GM12878 (cell line): ENCODE results near the gene INO80E. TPM values are rescaled to one million over a fixed set of nuclear protein-coding genes. Genes with fewer than 3 reads are reported as not detected.

ENCODE experiments used
- ATAC-seq: fragments of 200-7000 bp; cut with Tn5 transposase; 3 replicates; pipeline ENCODE4 v1.9.1; 2020; ENCODE audit warnings: mild to moderate bottlenecking, moderate library complexity
- BruUV-seq: library from RNA; stranded (reverse); fragments of 400-500 nt; replicated peaks from 2 replicates; lab custom pipeline; 2021; lab: Mats Ljungman, UMichigan
- CTCF ChIA-PET: fragments of 300-600 bp; sonication (Branson Sonifier 250); formaldehyde crosslinking; extraction: SDS; loops from one replicate; lab custom pipeline; 2021; ENCODE audit warnings: inconsistent platforms; lab: Yijun Ruan, JAX
- POLR2A ChIA-PET: fragments of 350-600 bp; formaldehyde crosslinking; extraction: SDS; loops from one replicate; lab custom pipeline; 2021; ENCODE audit warnings: inconsistent platforms; lab: Charles Lee
- RAD21 ChIA-PET: fragments of 300-600 bp; sonication (Branson Sonifier 250); formaldehyde crosslinking; loops from one replicate; lab custom pipeline; 2023; ENCODE audit warnings: antibody characterized with exemption; ENCODE audit not compliant: unreplicated experiment; lab: Charles Lee
- SMC1A ChIA-PET: fragments of 300-600 bp; sonication (Branson Sonifier 250); formaldehyde crosslinking; loops from one replicate; lab custom pipeline; 2023; ENCODE audit not compliant: unreplicated experiment, uncharacterized antibody; lab: Charles Lee
- DNase-seq: peaks from one replicate; pipeline ENCODE4 v3.0.0-alpha.2; 2011; ENCODE audit warnings: low read depth, low spot score
- FAIRE-seq: peaks from 3 replicates; lab custom pipeline; 2011; peaks lifted over from hg19 to GRCh38; lab: Jason Lieb, UNC
- H2AFZ ChIP-seq: 2 replicates; pipeline ENCODE4 v1.6.0; 2011; ENCODE audit warnings: low read depth, low read length, control low read depth; ENCODE audit not compliant: control insufficient read depth
- H3K27ac ChIP-seq: 2 replicates; pipeline ENCODE4 v1.5.1; 2011; ENCODE audit warnings: control low read depth; ENCODE audit not compliant: control insufficient read depth, insufficient read depth
- H3K27me3 ChIP-seq, 2 experiments: replicated peaks in 1 of 2; 2 replicates each; pipeline versions ENCODE4 v1.6.0 to v1.6.1; 2011; ENCODE audit warnings: low read length in 1 of 2; ENCODE audit not compliant: control insufficient read depth in 2 of 2, insufficient read depth in 2 of 2
- H3K36me3 ChIP-seq, 2 experiments: 2 replicates each; pipeline ENCODE4 v1.5.1; 2011; ENCODE audit warnings: low read length in 1 of 2; ENCODE audit not compliant: control insufficient read depth in 2 of 2, insufficient read depth in 2 of 2
- H3K4me1 ChIP-seq: 2 replicates; pipeline ENCODE4 v1.6.1; 2011; ENCODE audit warnings: mild to moderate bottlenecking, low read length, moderate library complexity, mixed read lengths; ENCODE audit not compliant: control insufficient read depth, insufficient read depth
- H3K4me2 ChIP-seq: 2 replicates; pipeline ENCODE4 v1.6.0; 2011; ENCODE audit warnings: control low read depth; ENCODE audit not compliant: control insufficient read depth, insufficient read depth
- H3K4me3 ChIP-seq: fragments of 200-600 bp; sonication (generic); 2 replicates; pipeline ENCODE4 v1.5.1; 2016
- H3K79me2 ChIP-seq: 2 replicates; pipeline ENCODE4 v1.6.0; 2011; ENCODE audit warnings: low read length; ENCODE audit not compliant: control insufficient read depth, insufficient read depth
- H3K9ac ChIP-seq: 2 replicates; pipeline ENCODE4 v1.8.0; 2011; ENCODE audit warnings: low read length, control low read depth, mixed read lengths; ENCODE audit not compliant: control insufficient read depth, insufficient read depth
- H3K9me3 ChIP-seq: replicated peaks from 3 replicates; pipeline ENCODE4 v1.5.1; 2011; ENCODE audit warnings: mild to moderate bottlenecking, low read length; ENCODE audit not compliant: control insufficient read depth, insufficient read depth
- H4K20me1 ChIP-seq: 2 replicates; pipeline ENCODE4 v1.6.0; 2011; ENCODE audit not compliant: control insufficient read depth, insufficient read depth
- ASH2L ChIP-seq: fragments of 300-600, 200-600 bp; sonication (generic); IDR thresholded peaks from 2 replicates; pipeline ENCODE4 v1.6.1; 2017; ENCODE audit warnings: low read depth, mild to moderate bottlenecking, borderline replicate concordance
- BACH1 ChIP-seq: fragments of 450-650 bp; IDR thresholded peaks from 2 replicates; pipeline ENCODE4 v1.6.1; 2017; ENCODE audit warnings: mild to moderate bottlenecking, borderline replicate concordance
- BHLHE40 ChIP-seq, 2 experiments: fragments of 450-650 bp in 1 of 2; IDR thresholded peaks; 2 replicates each; pipeline ENCODE4 v1.6.1; 2011 to 2017; ENCODE audit warnings: low read depth in 2 of 2, borderline replicate concordance in 1 of 2, improper control_type of control experiment in 1 of 2, low read length in 1 of 2, mild to moderate bottlenecking in 1 of 2
- ETV6 ChIP-seq, 2 experiments: fragments of 450-650 bp in 1 of 2; IDR thresholded peaks in 1 of 2; conservative IDR thresholded peaks in 1 of 2; 2 replicates each; pipeline ENCODE4 v1.6.1; 2014; ENCODE audit warnings: antibody characterized with exemption in 1 of 2, borderline replicate concordance in 1 of 2, low read depth in 1 of 2, mild to moderate bottlenecking in 1 of 2, moderate library complexity in 1 of 2
- HDAC6 ChIP-seq: fragments of 200-600 bp; sonication (generic); IDR thresholded peaks from one replicate; pipeline ENCODE4 v1.8.0; 2017; ENCODE audit warnings: antibody characterized with exemption; ENCODE audit not compliant: unreplicated experiment
- IRF4 ChIP-seq: IDR thresholded peaks from 2 replicates; pipeline ENCODE4 v1.6.1; 2011; ENCODE audit warnings: low read depth, low read length
- JUNB ChIP-seq: IDR thresholded peaks from 2 replicates; pipeline ENCODE4 v1.6.1; 2016; ENCODE audit warnings: antibody characterized with exemption, mild to moderate bottlenecking
- LARP7 ChIP-seq: fragments of 450-650 bp; IDR thresholded peaks from 2 replicates; pipeline ENCODE4 v1.6.1; 2017; ENCODE audit warnings: mild to moderate bottlenecking
- NFYA ChIP-seq: IDR thresholded peaks from 2 replicates; pipeline ENCODE4 v1.6.1; 2011; ENCODE audit warnings: low read depth, mild to moderate bottlenecking, low read length, improper control_type of control experiment, borderline replicate concordance
- NRF1 ChIP-seq: conservative IDR thresholded peaks from 2 replicates; pipeline ENCODE4 v1.6.1; 2011; ENCODE audit warnings: mild to moderate bottlenecking, low read depth, low read length, improper control_type of control experiment
- PAX5 ChIP-seq: IDR thresholded peaks from 2 replicates; pipeline ENCODE4 v1.6.1; 2011; ENCODE audit warnings: low read depth, low read length, borderline replicate concordance
- PKNOX1 ChIP-seq: fragments of 450-650 bp; IDR thresholded peaks from 2 replicates; pipeline ENCODE4 v1.6.1; 2016; ENCODE audit warnings: mild to moderate bottlenecking
- RELA ChIP-seq: fragments of 450-650 bp; IDR thresholded peaks from 2 replicates; pipeline ENCODE4 v1.8.0; 2014; ENCODE audit warnings: borderline replicate concordance; ENCODE audit not compliant: partially characterized antibody
- SIN3A ChIP-seq: IDR thresholded peaks from 2 replicates; pipeline ENCODE4 v1.6.1; 2012; ENCODE audit warnings: low read depth, low read length, improper control_type of control experiment
- TARDBP ChIP-seq: IDR thresholded peaks from 2 replicates; pipeline ENCODE4 v1.6.1; 2016; ENCODE audit warnings: borderline replicate concordance
- TCF7 ChIP-seq: IDR thresholded peaks from 2 replicates; pipeline ENCODE4 v1.6.1; 2014; ENCODE audit warnings: antibody characterized with exemption, borderline replicate concordance
- ZNF207 ChIP-seq: fragments of 450-650 bp; IDR thresholded peaks from 2 replicates; pipeline ENCODE4 v1.6.1; 2014; ENCODE audit warnings: antibody characterized with exemption, mild to moderate bottlenecking, borderline replicate concordance
- WGBS: methylation state at CpG from one replicate; pipeline ENCODE4 v1.1.6; 2016; ENCODE audit warnings: low lambda C conversion rate; ENCODE audit not compliant: insufficient replicate concordance, insufficient coverage; ENCODE audit errors: missing lambda C conversion rate; 5-methylcytosine and 5-hydroxymethylcytosine counted together
- in situ Hi-C: fragments of 300-500 bp; cut with MboI; formaldehyde crosslinking; loops from 9 replicates; pipeline ENCODE4 v1.14.3; 2018; ENCODE audit warnings: mixed read lengths
- intact Hi-C: fragments of 100-400 bp; cut with micrococcal nuclease; formaldehyde crosslinking; loops from one replicate; pipeline ENCODE4 v1.14.2; 2022; ENCODE audit not compliant: unreplicated experiment
- polyA plus RNA-seq, 11 experiments: library from polyadenylated mRNA; depleted of rRNA in 4 of 11; unstranded in 6 of 11; stranded (reverse) in 5 of 11; fragments of >200 nt; fragmentation: Nextera tagmentation in 4 of 11; fragmentation: Illumina TruSeq in 1 of 11; extraction: Ambion mirVana in 4 of 11; extraction: Trizol in 1 of 11; gene quantifications; 1 replicate in 1 of 11; 2 replicates in 10 of 11; pipeline versions ENCODE4 v1.2.1 to v1.2.3, GENCODE V29; 2011 to 2016; ENCODE audit warnings: inconsistent platforms in 2 of 11, missing spikeins in 2 of 11, low read depth in 1 of 11
- total RNA-seq, 4 experiments: library from RNA; depleted of rRNA in 3 of 4; stranded (reverse); fragments of >200 nt in 3 of 4; fragmentation: Illumina TruSeq in 1 of 4; extraction: Trizol in 1 of 4; gene quantifications; 2 replicates each; pipeline versions ENCODE4 v1.2.1 to v1.2.3, GENCODE V29; 2013 to 2021

Gene INO80E
- total and polyA plus RNA-seq, 10 of the 15 experiments (the other 5 are each of a cell fraction or from before 2014, with no cell fraction given), result 0.39 to 74.0 (median 33.0) TPM

GRCh38 chr16:29963021-29963743 lies 32.9 kb upstream of the INO80E start:
- H3K79me2 ChIP-seq, result peaks cover 4% of the 10 kb centered on the region; the same call in 1 of the 2 replicates
- FAIRE-seq, result no peak
- H3K9ac ChIP-seq, result peak overlapping the region; percentile 86; the same call in 1 of the 2 replicates

More at GRCh38 chr16:29963021-29963743, 32.9 kb upstream of the INO80E start:
- POLR2A ChIA-PET, result interaction anchor here (1.2 to 3.4 kb wide), 3 partner anchors 11 to 37 kb away, joined by 3 to 53 read pairs (median 13); partner anchors contain the start of genes KCTD13 and TAOK2
- in situ Hi-C loops (no loop called here), intact Hi-C loops (loop anchor here (5.0 kb wide), 1 partner anchor 36 kb away; the partner anchor contains the start of gene KCTD13)
- DNase-seq (no peak), ATAC-seq (no peak)
- H3K4me3 ChIP-seq, result peak overlapping the region; percentile 82
- SMC1A ChIA-PET, result interaction anchor here (0.9 to 2.7 kb wide), 6 partner anchors 10 to 86 kb away, joined by 3 to 20 read pairs (median 3); partner anchors contain the start of genes ASPHD1, HIRIP3 and TAOK2
- no TSS peak for BruUV-seq
- CTCF ChIA-PET, result interaction anchor here (1.4 to 3.3 kb wide), 3 partner anchors 10 to 32 kb away, joined by 4 to 21 read pairs (median 14); partner anchors contain the start of genes HIRIP3, INO80E and TAOK2
- no peak overlapping the region; the same call in 1 of the 2 replicates for H2AFZ ChIP-seq
- no peaks in the 10 kb centered on the region for H3K27me3 ChIP-seq
- no peaks in the 10 kb centered on the region for H4K20me1 ChIP-seq
- no peaks in the 10 kb centered on the region for H3K9me3 ChIP-seq
- H3K4me1 ChIP-seq, result peaks cover 2% of the 10 kb centered on the region; the same call in 1 of the 2 replicates
- no peaks in the 10 kb centered on the region; a peak in 2 of 4 replicates for H3K36me3 ChIP-seq
- WGBS, result 98% methylated on average over 13 of the region's 14 CpGs
- H3K4me2 ChIP-seq, result peak overlapping the region; percentile 98
- RAD21 ChIA-PET, result interaction anchor here (1.2 to 3.8 kb wide), 2 partner anchors 10 to 69 kb away, joined by 3 to 19 read pairs; partner anchors contain the start of gene TAOK2
- no peak for TF ChIP-seq TARDBP
- no peak for TF ChIP-seq JUNB
- TF ChIP-seq PKNOX1, result no peak
- no peak for TF ChIP-seq TCF7
- no peak for TF ChIP-seq LARP7
- TF ChIP-seq IRF4, result no peak
- no peak for TF ChIP-seq HDAC6
- no peak for TF ChIP-seq ASH2L
- TF ChIP-seq NRF1, result no peak
- no peak for TF ChIP-seq BACH1
- no peak for TF ChIP-seq SIN3A
- TF ChIP-seq BHLHE40 (IDR thresholded peaks at IDR 0.05; ENCODE audit: borderline replicate concordance in 1 of 2, low read depth in 2 of 2, low read length in 1 of 2), result no peak
- TF ChIP-seq RELA, result no peak
- no peak for TF ChIP-seq PAX5
- TF ChIP-seq NFYA, result no peak
- no peak for TF ChIP-seq ETV6 (conservative IDR thresholded peaks at IDR 0.05 in 1 of 2, IDR thresholded peaks at IDR 0.05 in 1 of 2; ENCODE audit: borderline replicate concordance in 1 of 2, low read depth in 1 of 2)
- no peak for TF ChIP-seq ZNF207
- no peak overlapping the region; the same call in 1 of the 2 replicates for H3K27ac ChIP-seq
